Stomach smooth muscle (tissue), 2 donors: ENCODE measurements around the gene NLRP11.

ENCODE experiments used
- H3K27ac ChIP-seq: one replicate; pipeline ENCODE4 v1.7.0; 2013; ENCODE audit warnings: mild to moderate bottlenecking, low read length, inconsistent platforms
- H3K27me3 ChIP-seq, 2 donors: one replicate each; pipeline ENCODE4 v1.7.0; 2013; ENCODE audit warnings: low read length in 2 of 2; ENCODE audit not compliant: insufficient read depth in 2 of 2, control insufficient read depth in 1 of 2
- H3K36me3 ChIP-seq, 2 donors: one replicate each; pipeline ENCODE4 v1.7.0; 2013; ENCODE audit warnings: low read length in 2 of 2; ENCODE audit not compliant: control insufficient read depth in 2 of 2, insufficient read depth in 2 of 2
- H3K4me1 ChIP-seq: one replicate; pipeline ENCODE4 v1.7.0; 2013; ENCODE audit warnings: low read length; ENCODE audit not compliant: control insufficient read depth, insufficient read depth
- H3K4me3 ChIP-seq, 2 donors: one replicate each; pipeline ENCODE4 v1.7.0; 2013; ENCODE audit warnings: low read length in 2 of 2
- H3K9ac ChIP-seq, 2 donors: one replicate each; pipeline ENCODE4 v1.7.0; 2013; ENCODE audit warnings: low read length in 2 of 2, mild to moderate bottlenecking in 1 of 2
- H3K9me3 ChIP-seq, 2 donors: one replicate each; pipeline ENCODE4 v1.7.0; 2013; ENCODE audit warnings: low read length in 2 of 2; ENCODE audit not compliant: control insufficient read depth in 2 of 2
- donor health status: healthy.
- donor health status: Pancreatic carcinoma.

Gene NLRP11

GRCh38 chr19:55738302-55738701 is 93.5 kb downstream of the NLRP11 start, which contains the start of gene NLRP9:
Gene NLRP9 (minus strand): TSS chr19:55738402. CDS start chr19:55738374, 28 bp downstream.
- no peak within 1 kb of the TSS for H3K9ac ChIP-seq
- H3K4me3 ChIP-seq: no peak within 1 kb of the TSS
- H3K27ac ChIP-seq: no peak within 1 kb of the TSS
- H3K9me3 ChIP-seq: no peaks in the 10 kb centered on the region
- peaks cover 0 to 4% of the 10 kb centered on the region in 2 donors for H3K27me3 ChIP-seq
- no peaks in the 10 kb centered on the region for H3K4me1 ChIP-seq
- H3K36me3 ChIP-seq: no peaks in the 10 kb centered on the region
